Measurements from ENCODE around the gene ROR1. TPM values are rescaled to one million over a fixed set of nuclear protein-coding genes. Genes with fewer than 3 reads are reported as not detected.

The ROR1 gene
- total and polyA plus RNA-seq, 2 donors (not counting 1 experiment from before 2014, with no cell fraction given), result 14.5 to 16.5 TPM

DNA sequence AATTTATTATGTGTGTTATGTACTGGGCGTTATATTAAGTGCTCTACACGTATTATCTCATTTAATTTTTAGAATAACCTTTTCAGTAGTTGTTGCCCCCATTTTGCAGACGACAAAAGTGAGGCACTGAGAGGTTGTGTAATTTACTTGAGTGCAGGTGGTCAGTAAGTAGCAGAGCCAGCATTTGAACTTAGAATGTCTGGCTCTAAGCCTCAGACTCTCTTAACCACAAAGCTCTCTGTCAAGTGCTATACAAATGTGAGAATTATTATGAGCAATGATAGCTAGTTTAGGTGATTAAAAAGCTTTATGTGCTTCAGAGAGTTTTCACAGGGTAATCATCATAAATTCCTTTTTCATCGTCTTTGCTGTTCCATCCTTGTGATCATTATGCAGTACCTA lies 333.3 kb downstream of the ROR1 start:
- Histone ChIP-seq H3K4me1 (ENCODE audit: control insufficient read depth, extremely low read depth, insufficient read depth, low read length) (no peaks in the 10 kb centered on the region), H3K36me3 (ENCODE audit: control insufficient read depth, insufficient read depth, low read length) (no peaks in the 10 kb centered on the region), H4K20me1 (ENCODE audit: control insufficient read depth, extremely low read depth, insufficient read depth, low read length) (no peaks in the 10 kb centered on the region), H3K79me2 (ENCODE audit: control insufficient read depth, insufficient read depth, low read length) (no peaks in the 10 kb centered on the region), H3K4me3 (replicated peaks in 1 of 4; ENCODE audit: control extremely low read depth in 1 of 4, insufficient read depth in 1 of 4, low read depth in 3 of 4, low read length in 4 of 4) (no peak overlapping the region), H2AFZ (ENCODE audit: low read length) (no peak overlapping the region), H3K9me3 (ENCODE audit: control insufficient read depth, insufficient read depth, low read depth, low read length) (no peaks in the 10 kb centered on the region), H3K27ac (ENCODE audit: insufficient read depth, low read length) (no peak overlapping the region), H3K9ac (ENCODE audit: insufficient read depth, low read length) (no peak overlapping the region), H3K4me2 (ENCODE audit: extremely low read depth, insufficient read depth, low read length) (no peak overlapping the region), H3K27me3 (ENCODE audit: control insufficient read depth, insufficient read depth, low read length) (no peaks in the 10 kb centered on the region)
- DNase-seq (ENCODE audit: low read depth in 2 of 2), result peak in 1 of 2 donors; percentile 47
- TF ChIP-seq EZH2 (IDR thresholded peaks at IDR 0.05; ENCODE audit: low read length, missing control alignments), result no peak
- TF ChIP-seq, protein P1, sequence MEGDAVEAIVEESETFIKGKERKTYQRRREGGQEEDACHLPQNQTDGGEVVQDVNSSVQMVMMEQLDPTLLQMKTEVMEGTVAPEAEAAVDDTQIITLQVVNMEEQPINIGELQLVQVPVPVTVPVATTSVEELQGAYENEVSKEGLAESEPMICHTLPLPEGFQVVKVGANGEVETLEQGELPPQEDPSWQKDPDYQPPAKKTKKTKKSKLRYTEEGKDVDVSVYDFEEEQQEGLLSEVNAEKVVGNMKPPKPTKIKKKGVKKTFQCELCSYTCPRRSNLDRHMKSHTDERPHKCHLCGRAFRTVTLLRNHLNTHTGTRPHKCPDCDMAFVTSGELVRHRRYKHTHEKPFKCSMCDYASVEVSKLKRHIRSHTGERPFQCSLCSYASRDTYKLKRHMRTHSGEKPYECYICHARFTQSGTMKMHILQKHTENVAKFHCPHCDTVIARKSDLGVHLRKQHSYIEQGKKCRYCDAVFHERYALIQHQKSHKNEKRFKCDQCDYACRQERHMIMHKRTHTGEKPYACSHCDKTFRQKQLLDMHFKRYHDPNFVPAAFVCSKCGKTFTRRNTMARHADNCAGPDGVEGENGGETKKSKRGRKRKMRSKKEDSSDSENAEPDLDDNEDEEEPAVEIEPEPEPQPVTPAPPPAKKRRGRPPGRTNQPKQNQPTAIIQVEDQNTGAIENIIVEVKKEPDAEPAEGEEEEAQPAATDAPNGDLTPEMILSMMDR (conservative IDR thresholded peaks at IDR 0.05 in 1 of 2, IDR thresholded peaks at IDR 0.05 in 1 of 2; ENCODE audit: low read depth in 1 of 2, low read length in 2 of 2), result no peak

DNA sequence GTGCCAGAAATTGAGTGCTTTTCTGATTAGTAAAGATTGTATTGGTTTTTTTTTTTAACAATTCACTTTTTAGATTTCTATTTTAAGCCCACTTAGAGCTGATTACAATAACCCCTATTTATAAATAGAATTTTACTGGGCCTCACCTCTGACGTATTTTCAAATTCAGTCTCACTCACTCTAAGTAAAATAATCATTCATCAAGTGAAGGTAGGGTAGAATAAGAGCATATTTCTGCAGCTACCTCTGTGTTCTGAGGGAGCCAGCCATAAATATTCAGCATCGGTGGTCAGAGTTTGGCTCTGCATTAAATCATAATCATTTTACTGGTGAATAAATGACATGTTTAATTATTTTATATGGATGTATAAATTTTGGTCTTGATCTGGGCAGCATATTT lies 333.8 kb downstream of the ROR1 start:
- Histone ChIP-seq H3K9me3 (ENCODE audit: control insufficient read depth, insufficient read depth, low read depth, low read length) (no peaks in the 10 kb centered on the region), H3K36me3 (ENCODE audit: control insufficient read depth, insufficient read depth, low read length) (no peaks in the 10 kb centered on the region), H3K27me3 (ENCODE audit: control insufficient read depth, insufficient read depth, low read length) (no peaks in the 10 kb centered on the region), H3K4me1 (ENCODE audit: control insufficient read depth, extremely low read depth, insufficient read depth, low read length) (no peaks in the 10 kb centered on the region), H3K27ac (ENCODE audit: insufficient read depth, low read length) (no peak overlapping the region), H3K9ac (ENCODE audit: insufficient read depth, low read length) (no peak overlapping the region), H2AFZ (ENCODE audit: low read length) (no peak overlapping the region), H4K20me1 (ENCODE audit: control insufficient read depth, extremely low read depth, insufficient read depth, low read length) (no peaks in the 10 kb centered on the region), H3K79me2 (ENCODE audit: control insufficient read depth, insufficient read depth, low read length) (no peaks in the 10 kb centered on the region), H3K4me3 (replicated peaks in 1 of 4; ENCODE audit: control extremely low read depth in 1 of 4, insufficient read depth in 1 of 4, low read depth in 3 of 4, low read length in 4 of 4) (no peak overlapping the region), H3K4me2 (ENCODE audit: extremely low read depth, insufficient read depth, low read length) (no peak overlapping the region)
- TF ChIP-seq, protein P1 (conservative IDR thresholded peaks at IDR 0.05 in 1 of 2, IDR thresholded peaks at IDR 0.05 in 1 of 2; ENCODE audit: low read depth in 1 of 2, low read length in 2 of 2), result no peak
- TF ChIP-seq EZH2 (IDR thresholded peaks at IDR 0.05; ENCODE audit: low read length, missing control alignments), result no peak
- DNase-seq (ENCODE audit: low read depth in 2 of 2), result no peak

DNA sequence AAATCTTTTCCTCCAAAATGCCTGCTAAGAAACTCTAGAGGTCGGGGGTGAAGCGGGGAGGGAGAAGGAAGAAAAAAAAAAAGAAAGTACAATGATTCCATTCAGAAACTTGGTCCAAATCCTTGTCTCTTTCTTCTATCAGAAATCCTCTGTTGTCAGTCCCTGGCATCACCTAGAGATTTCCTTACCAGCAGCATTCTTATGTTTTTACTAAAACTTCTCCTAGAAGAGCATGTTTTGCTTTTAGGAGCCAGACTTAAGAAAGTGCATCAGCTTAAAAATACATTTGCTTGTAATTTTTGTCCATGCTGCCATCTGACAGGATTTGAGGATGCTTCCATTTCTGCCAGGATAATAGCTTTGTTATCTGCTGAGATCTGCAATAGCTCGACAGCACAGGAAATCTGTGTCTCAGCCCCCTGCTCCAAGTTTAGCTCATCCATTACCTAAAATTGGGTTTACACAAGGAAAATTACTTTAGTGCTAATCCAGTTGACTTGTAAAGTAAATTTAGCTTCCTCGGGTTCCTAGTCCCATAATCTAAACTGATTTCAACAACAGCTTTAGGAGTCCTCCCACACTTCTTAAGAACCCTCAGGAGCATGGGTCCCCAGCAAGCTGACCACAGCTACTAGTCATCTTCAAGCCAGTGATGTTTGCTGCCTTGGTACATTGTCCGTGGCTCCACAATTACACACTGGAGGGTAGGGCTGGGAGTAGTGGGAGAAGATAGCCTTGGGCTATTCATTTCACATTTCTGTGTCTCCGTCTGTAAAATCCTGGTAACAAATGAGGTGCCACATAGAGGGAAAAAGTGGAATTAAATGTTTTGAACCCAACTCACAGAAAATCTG lies 337.3 kb downstream of the ROR1 start:
- no peaks in the 10 kb centered on the region for H3K36me3 ChIP-seq (ENCODE audit: control insufficient read depth, insufficient read depth, low read length)
- DNase-seq (ENCODE audit: low read depth in 2 of 2), result peak in 1 of 2 donors; percentile 20
- no peaks in the 10 kb centered on the region for H4K20me1 ChIP-seq (ENCODE audit: control insufficient read depth, extremely low read depth, insufficient read depth, low read length)
- no peak overlapping the region for H3K4me3 ChIP-seq (replicated peaks in 1 of 4; ENCODE audit: control extremely low read depth in 1 of 4, insufficient read depth in 1 of 4, low read depth in 3 of 4, low read length in 4 of 4)
- H3K4me1 ChIP-seq (ENCODE audit: control insufficient read depth, extremely low read depth, insufficient read depth, low read length), result no peaks in the 10 kb centered on the region
- H2AFZ ChIP-seq (ENCODE audit: low read length), result no peak overlapping the region
- no peak overlapping the region for H3K9ac ChIP-seq (ENCODE audit: insufficient read depth, low read length)
- no peak overlapping the region for H3K27ac ChIP-seq (ENCODE audit: insufficient read depth, low read length)
- H3K27me3 ChIP-seq (ENCODE audit: control insufficient read depth, insufficient read depth, low read length), result no peaks in the 10 kb centered on the region
- H3K9me3 ChIP-seq (ENCODE audit: control insufficient read depth, insufficient read depth, low read depth, low read length), result no peaks in the 10 kb centered on the region
- H3K4me2 ChIP-seq (ENCODE audit: extremely low read depth, insufficient read depth, low read length), result no peak overlapping the region
- no peaks in the 10 kb centered on the region for H3K79me2 ChIP-seq (ENCODE audit: control insufficient read depth, insufficient read depth, low read length)
- TF ChIP-seq, protein P1 (conservative IDR thresholded peaks at IDR 0.05 in 1 of 2, IDR thresholded peaks at IDR 0.05 in 1 of 2; ENCODE audit: low read depth in 1 of 2, low read length in 2 of 2), result no peak
- no peak for TF ChIP-seq EZH2 (IDR thresholded peaks at IDR 0.05; ENCODE audit: low read length, missing control alignments)
